PFSK-1 (cell line): ENCODE measurements around the gene MTMR12.

Experiments
- FOXP2 ChIP-seq: optimal IDR thresholded peaks from 2 replicates; pipeline ENCODE3; 2011; ENCODE audit warnings: borderline replicate concordance, control low read depth, inconsistent platforms; ENCODE audit not compliant: insufficient read depth; ENCODE audit errors: extremely low read length, extremely low read depth
- POLR2AphosphoS5 ChIP-seq: IDR thresholded peaks from 2 replicates; pipeline ENCODE4 v1.6.1; 2012; ENCODE audit warnings: low read depth, mild to moderate bottlenecking, control low read depth, low read length, moderate library complexity
- SIN3A ChIP-seq: IDR thresholded peaks from 2 replicates; pipeline ENCODE4 v1.6.1; 2012; ENCODE audit warnings: mild to moderate bottlenecking, low read length, moderate library complexity, borderline replicate concordance; ENCODE audit not compliant: insufficient read depth
- TAF1 ChIP-seq: IDR thresholded peaks from 2 replicates; pipeline ENCODE4 v1.6.1; 2012; ENCODE audit warnings: low read length, control low read depth, borderline replicate concordance; ENCODE audit not compliant: insufficient read depth
- TF ChIP-seq, protein P1 (sequence below), 2 experiments: IDR thresholded peaks; 2 replicates each; pipeline versions ENCODE4 v1.6.1 to v1.8.0; 2011 to 2012; ENCODE audit warnings: low read depth in 2 of 2, low read length in 2 of 2, control low read depth in 1 of 2, inconsistent platforms in 1 of 2, mild to moderate bottlenecking in 1 of 2, moderate library complexity in 1 of 2; ENCODE audit not compliant: insufficient read depth in 1 of 2

The MTMR12 gene

DNA sequence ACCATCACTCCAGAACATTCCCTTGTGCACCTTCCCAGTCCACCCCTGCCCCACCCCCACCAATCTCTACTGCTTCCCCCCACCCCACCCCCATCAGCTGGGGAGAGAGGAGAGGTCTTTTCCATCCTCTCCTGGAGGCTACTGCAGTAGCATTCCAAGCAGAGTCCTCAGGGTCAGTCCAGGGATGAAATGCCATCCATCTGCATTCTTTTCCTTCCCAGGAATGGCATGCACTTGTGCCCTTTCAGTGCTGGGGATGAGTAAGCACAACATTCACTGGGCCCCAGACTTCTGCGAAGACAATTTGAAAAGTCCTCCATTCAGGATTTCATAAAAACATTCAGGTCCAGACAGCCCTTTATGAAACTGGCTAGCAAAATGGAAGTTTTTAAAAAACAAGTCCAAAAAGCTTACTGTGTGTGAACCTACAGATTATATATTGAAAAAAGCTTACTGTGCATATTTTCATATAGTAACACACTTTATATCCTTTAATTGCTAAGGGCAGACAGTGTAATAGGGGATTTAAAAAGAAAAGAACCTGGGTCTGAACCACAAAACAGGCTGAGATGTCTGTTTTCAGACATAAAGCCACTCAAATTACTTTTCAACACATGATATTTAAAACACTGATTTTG is 88.6 kb downstream of the MTMR12 start:
- TF ChIP-seq, protein P1, sequence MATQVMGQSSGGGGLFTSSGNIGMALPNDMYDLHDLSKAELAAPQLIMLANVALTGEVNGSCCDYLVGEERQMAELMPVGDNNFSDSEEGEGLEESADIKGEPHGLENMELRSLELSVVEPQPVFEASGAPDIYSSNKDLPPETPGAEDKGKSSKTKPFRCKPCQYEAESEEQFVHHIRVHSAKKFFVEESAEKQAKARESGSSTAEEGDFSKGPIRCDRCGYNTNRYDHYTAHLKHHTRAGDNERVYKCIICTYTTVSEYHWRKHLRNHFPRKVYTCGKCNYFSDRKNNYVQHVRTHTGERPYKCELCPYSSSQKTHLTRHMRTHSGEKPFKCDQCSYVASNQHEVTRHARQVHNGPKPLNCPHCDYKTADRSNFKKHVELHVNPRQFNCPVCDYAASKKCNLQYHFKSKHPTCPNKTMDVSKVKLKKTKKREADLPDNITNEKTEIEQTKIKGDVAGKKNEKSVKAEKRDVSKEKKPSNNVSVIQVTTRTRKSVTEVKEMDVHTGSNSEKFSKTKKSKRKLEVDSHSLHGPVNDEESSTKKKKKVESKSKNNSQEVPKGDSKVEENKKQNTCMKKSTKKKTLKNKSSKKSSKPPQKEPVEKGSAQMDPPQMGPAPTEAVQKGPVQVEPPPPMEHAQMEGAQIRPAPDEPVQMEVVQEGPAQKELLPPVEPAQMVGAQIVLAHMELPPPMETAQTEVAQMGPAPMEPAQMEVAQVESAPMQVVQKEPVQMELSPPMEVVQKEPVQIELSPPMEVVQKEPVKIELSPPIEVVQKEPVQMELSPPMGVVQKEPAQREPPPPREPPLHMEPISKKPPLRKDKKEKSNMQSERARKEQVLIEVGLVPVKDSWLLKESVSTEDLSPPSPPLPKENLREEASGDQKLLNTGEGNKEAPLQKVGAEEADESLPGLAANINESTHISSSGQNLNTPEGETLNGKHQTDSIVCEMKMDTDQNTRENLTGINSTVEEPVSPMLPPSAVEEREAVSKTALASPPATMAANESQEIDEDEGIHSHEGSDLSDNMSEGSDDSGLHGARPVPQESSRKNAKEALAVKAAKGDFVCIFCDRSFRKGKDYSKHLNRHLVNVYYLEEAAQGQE (IDR thresholded peaks at IDR 0.05; ENCODE audit: insufficient read depth in 1 of 2, low read depth in 2 of 2, low read length in 2 of 2) = no peak
- TF ChIP-seq SIN3A (no peak), FOXP2 (no peak), TAF1 (no peak), POLR2AphosphoS5 (no peak)

DNA sequence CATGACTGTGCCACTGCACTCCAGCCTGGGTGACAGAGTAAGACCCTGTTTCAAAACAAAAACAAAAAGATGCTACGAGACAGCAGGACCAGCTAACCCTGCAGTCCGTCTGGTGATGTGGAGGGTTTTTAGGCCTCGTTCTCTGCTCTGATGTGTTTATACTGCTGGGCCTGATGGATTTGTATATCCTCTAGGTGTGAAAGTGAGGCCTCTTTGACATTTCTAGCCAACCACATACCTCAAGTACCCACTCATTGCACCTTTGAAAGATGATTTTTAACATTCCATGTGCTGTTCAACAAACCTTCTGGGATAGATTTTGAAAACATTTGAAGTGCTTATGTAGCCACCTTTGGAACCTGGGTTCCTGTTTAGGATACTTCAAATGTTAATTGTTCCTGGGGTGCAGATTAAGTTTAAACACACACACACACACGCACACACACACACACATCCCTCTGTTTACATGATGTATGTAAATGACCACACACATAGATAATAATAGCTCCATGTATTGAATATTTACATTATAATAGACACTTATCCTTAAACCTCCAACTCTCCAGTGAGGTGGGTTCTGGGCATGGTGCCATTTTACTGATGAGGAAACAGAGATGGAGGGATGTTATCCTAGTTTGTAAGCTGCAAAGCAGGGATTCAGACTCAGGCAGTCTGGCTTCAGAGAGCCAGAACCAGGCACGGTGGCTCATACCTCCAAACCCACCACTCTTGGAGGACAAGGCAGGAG is 89.8 kb downstream of the MTMR12 start:
- TF ChIP-seq POLR2AphosphoS5 (no peak), TAF1 (no peak)

DNA sequence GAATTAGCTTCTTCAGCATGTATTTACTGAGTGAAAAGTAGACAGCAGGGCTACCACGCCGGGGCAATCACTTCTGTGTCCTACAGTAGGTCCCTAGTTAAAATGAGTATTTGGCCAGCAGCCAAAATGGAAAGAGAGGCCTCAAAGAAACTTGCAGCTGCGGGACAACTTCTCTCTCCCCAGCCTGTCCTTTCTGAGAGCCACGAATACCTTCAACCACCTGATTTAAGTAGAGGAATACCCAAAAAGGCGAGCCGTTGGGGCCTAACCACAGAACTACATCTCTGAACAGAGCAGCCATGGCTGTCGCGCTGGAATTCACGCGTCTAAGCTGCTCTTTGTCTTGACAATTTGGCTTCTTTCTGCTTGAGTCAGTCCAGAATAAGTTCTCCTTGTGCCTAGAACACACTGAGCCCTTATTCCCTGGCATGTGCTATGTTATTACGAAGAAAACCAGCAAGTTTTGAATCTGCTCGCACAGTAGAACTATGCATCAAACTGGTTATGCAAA is 94.8 kb downstream of the MTMR12 start:
- TF ChIP-seq FOXP2 (no peak), SIN3A (no peak), POLR2AphosphoS5 (no peak), TAF1 (no peak)
- TF ChIP-seq, protein P1 (IDR thresholded peaks at IDR 0.05; ENCODE audit: insufficient read depth in 1 of 2, low read depth in 2 of 2, low read length in 2 of 2) = no peak

DNA sequence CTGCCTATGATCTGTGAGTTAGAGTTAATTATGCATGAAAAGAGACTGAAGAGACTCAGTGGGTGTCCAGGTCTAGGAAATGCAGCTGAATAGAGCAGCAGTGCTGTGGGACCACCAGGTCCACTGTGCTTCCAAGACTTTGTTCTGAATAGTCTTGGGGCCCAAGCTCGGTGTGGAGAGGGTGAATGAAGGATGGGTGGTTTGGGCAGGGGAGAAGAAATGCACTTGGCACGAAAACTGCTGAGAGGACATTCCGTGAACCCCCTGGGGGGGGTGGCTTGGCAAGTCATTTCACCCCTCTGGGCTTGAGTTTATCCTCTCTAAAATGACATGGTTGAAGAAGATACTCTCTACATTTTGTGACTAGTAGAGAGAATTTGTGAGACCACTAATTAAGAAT is 102.6 kb downstream of the MTMR12 start:
- TF ChIP-seq POLR2AphosphoS5 (no peak), TAF1 (no peak), SIN3A (no peak)
- TF ChIP-seq, protein P1 (IDR thresholded peaks at IDR 0.05; ENCODE audit: insufficient read depth in 1 of 2, low read depth in 2 of 2, low read length in 2 of 2) = no peak

DNA sequence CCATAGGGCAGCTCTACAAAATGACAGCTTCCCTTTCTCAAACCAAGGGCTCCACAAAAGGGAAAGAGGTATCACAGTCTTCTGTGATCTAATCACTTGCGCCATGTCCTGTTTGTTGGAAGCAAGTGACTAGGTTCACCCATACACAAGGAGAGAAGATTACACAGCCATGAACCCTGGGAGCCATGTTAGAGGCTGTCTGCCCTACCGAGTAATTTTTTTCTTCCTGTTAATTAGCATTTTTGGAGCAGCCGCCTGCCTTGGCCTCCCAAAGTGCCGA is 105.4 kb downstream of the MTMR12 start:
- TF ChIP-seq SIN3A = no peak
- TF ChIP-seq, protein P1 (IDR thresholded peaks at IDR 0.05; ENCODE audit: insufficient read depth in 1 of 2, low read depth in 2 of 2, low read length in 2 of 2) = no peak
- no peak for TF ChIP-seq TAF1
- no peak for TF ChIP-seq FOXP2
- no peak for TF ChIP-seq POLR2AphosphoS5
